GM12873 (cell line): Measurements from ENCODE around the gene TMEM106C.

Source experiments
- TF ChIP-seq, protein P1 (sequence below): IDR thresholded peaks from 2 replicates; pipeline ENCODE4 v1.5.1; 2012; ENCODE audit warnings: low read depth, mild to moderate bottlenecking, moderate library complexity, low read length, control low read depth; ENCODE audit not compliant: insufficient read depth; ENCODE audit errors: missing control alignments

The TMEM106C gene

DNA sequence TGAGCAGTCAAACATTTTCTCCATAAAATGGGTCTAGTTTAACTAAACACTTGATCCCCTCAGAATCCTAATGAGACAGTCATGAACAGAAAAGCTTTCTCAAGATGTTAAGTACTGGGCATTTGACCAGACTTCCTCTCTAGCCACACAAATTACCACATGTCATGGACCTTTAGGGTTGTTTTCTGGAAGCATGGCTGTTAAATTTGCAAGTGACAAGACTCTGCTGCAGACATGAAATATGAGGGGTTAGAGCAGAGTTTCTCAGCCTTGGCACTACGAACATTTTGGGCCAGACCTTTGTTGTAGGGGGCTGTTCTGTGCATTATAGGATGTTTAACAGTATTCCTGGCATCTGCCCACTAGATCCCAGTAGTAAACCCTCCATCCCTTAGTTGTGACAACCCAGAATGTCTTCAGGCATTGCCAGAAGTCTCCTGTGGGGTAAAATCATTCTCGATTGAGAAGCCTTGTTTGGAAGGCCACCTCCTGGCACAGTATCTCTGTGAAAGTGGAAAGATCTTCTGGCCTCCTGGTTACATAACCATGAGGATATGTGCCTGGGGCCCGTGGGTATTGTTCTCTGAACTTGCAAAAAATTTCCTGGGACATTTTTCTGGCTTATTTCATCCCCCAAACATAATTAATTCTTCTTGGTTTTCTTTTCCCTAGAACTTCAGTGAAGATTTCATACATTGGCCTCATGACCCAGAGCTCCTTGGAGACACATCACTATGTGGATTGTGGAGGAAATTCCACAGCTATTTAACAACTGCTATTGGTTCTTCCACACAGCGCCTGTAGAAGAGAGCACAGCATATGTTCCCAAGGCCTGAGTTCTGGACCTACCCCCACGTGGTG, 4.3 kb downstream of the TMEM106C start:
- TF ChIP-seq, protein P1, sequence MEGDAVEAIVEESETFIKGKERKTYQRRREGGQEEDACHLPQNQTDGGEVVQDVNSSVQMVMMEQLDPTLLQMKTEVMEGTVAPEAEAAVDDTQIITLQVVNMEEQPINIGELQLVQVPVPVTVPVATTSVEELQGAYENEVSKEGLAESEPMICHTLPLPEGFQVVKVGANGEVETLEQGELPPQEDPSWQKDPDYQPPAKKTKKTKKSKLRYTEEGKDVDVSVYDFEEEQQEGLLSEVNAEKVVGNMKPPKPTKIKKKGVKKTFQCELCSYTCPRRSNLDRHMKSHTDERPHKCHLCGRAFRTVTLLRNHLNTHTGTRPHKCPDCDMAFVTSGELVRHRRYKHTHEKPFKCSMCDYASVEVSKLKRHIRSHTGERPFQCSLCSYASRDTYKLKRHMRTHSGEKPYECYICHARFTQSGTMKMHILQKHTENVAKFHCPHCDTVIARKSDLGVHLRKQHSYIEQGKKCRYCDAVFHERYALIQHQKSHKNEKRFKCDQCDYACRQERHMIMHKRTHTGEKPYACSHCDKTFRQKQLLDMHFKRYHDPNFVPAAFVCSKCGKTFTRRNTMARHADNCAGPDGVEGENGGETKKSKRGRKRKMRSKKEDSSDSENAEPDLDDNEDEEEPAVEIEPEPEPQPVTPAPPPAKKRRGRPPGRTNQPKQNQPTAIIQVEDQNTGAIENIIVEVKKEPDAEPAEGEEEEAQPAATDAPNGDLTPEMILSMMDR, result no peak

DNA sequence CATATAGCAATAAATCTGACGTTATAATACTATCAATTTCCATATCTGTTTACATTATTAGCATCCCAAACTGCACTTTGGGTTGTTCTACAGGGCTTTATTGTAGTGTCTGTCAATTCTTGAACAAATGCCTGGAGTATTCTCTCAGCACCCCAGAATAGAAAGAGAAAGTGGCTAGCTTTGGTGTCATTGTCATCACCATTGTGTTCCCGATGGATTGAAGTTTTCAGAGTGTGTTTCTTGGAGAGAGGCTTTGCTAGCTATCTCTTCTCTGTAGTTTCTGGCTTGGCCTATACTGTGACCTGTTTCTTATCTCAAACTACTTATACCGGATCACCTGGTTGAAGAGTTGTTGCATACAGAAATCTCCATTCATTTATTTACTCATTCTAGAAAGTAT, 6.4 kb downstream of the TMEM106C start:
- TF ChIP-seq, protein P1, result no peak

DNA sequence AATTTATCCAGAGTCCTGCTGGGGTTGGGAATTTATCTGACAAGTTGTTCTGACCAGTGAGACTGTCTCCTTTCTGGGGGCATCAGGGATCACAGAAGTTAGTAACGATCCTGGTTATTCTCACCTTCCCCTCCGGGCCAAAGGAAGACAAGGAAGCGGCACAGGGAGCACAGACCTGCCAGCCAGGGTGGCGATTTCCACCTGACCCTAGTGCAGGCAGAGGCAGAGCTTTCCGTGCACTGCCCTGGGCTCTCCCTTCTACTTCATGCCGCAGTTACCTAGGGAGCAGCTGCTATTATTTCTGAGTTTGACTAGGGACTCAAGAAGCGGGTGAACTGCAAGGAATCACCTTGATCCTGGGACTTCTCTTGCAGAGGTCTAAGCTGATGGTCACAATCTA, 7.4 kb downstream of the TMEM106C start:
- TF ChIP-seq, protein P1, result no peak

DNA sequence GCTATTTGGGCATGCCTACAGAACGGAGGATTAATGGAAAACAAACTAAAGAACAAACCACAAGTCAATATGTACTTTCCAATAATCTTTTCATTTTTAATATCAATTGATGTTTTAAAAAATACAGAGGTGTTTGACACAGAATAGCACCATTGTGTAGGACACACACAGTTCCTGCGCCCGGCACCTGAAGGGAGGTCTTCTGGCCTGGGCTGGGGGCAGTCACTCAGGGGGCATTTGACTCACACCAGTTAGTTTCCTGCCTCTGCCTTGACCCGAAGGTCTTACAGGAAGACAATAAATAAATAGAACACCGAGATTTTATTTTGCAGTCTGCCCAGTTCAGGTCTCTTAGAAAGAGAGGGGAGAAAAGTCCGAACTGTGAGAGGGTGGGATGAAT, 9.5 kb downstream of the TMEM106C start:
- TF ChIP-seq, protein P1, result no peak

DNA sequence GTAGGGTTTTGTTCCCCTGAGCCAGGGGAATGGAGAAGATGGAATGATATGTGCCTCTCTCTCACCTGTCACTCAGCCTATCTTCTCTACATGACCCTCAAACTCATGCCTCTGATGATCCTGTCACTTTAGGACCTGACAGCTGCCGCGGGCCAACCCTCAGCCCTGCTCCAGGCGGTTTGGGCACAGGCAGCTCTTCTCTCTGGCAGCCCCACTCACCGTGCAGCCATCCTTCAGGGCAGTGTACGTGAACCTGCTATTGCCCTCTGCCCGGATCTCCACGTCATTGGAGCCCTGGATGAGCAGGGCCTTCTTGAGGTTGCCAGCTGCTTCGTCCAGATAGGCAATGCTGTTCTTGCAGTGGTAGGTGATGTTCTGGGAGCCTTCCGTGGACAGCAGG, 10.5 kb downstream of the TMEM106C start:
- TF ChIP-seq, protein P1, result no peak

DNA sequence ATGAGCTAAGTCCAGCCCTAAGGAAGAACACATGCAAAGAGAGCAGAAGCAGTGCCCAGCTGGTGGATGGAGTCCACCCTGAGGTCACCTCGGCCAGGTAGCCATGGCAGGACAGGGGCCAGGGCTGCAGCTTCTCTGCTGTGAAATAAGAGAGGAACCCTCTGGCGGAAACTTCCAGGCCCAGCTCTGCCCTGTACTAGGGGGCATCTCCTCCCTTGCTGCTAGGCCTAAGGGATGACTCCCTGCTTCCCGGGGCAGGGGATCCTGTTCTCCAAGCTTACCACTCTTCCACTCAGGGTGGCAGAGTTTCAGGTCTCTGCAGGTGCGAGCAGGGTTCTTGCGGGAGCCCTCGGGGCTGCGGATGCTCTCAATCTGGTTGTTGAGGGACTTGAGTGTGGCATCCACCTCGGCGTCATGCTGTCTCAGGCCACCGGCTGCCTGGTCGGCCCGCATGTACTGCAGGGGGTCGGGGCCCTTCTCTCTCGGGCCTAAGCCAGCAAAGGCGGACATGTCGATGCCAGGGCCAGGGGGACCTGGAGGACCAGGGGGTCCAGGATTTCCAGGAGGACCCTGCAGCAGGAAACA, 11.7 kb downstream of the TMEM106C start:
- TF ChIP-seq, protein P1, result no peak

DNA sequence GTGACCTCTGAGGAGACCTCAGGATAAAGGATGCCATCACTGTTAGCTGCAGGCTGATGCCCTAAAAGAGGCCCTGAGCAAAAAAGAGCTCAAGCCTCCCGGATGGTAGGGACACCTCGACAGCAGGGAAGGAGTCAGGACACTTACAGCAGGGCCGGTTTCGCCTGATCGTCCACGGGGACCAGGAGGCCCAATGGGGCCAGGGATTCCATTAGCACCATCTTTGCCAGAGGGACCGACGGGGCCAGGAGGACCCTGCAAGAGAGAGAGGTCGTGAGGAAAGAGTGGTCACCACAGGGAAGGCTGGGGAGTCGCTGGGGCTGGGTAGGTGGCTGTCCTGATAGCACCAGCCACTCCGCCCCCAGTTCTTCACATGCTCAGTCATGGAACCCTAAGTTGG, 12.4 kb downstream of the TMEM106C start:
- TF ChIP-seq, protein P1, result no peak
